DND-41 (cell line): ENCODE data around the gene FAM234A.

Source experiments
- EZH2 ChIP-seq: IDR thresholded peaks from 3 replicates; pipeline ENCODE4 v1.6.1; 2012; ENCODE audit warnings: borderline replicate concordance, low read depth, mild to moderate bottlenecking, moderate library complexity, low read length, inconsistent platforms; ENCODE audit not compliant: severe bottlenecking
- TF ChIP-seq, protein P1 (sequence below): IDR thresholded peaks from 2 replicates; pipeline ENCODE4 v1.5.1; 2012; ENCODE audit warnings: borderline replicate concordance, low read length, moderate library complexity, mild to moderate bottlenecking; ENCODE audit not compliant: poor library complexity, severe bottlenecking; ENCODE audit errors: extremely low read depth

DNA sequence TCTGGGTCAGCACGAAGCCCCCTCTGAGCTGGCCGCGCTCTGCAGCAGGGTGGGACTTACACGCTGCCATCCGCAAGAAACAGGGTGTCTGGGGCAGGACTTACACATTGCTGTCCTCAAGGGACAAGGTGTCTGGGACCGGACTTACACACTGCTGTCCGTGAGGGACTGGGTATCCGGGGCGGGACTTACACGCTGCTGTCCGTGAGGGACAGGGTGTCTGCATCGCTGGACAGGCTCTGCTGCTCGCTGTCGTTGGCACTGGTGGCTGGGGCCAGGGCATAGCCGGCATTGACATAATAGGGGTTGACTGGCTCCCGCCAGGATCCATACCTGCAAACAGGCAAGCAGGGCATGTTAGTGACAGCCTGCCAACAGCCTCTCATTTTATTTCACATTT lies 79.7 kb downstream of the FAM234A start:
- TF ChIP-seq, protein P1, sequence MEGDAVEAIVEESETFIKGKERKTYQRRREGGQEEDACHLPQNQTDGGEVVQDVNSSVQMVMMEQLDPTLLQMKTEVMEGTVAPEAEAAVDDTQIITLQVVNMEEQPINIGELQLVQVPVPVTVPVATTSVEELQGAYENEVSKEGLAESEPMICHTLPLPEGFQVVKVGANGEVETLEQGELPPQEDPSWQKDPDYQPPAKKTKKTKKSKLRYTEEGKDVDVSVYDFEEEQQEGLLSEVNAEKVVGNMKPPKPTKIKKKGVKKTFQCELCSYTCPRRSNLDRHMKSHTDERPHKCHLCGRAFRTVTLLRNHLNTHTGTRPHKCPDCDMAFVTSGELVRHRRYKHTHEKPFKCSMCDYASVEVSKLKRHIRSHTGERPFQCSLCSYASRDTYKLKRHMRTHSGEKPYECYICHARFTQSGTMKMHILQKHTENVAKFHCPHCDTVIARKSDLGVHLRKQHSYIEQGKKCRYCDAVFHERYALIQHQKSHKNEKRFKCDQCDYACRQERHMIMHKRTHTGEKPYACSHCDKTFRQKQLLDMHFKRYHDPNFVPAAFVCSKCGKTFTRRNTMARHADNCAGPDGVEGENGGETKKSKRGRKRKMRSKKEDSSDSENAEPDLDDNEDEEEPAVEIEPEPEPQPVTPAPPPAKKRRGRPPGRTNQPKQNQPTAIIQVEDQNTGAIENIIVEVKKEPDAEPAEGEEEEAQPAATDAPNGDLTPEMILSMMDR = no peak
- TF ChIP-seq EZH2 = no peak
